HepG2 (cell line): ENCODE results near the gene RABGAP1L. TPM values are rescaled to one million over a fixed set of nuclear protein-coding genes. Genes with fewer than 3 reads are reported as not detected.
A peak's percentile ranks its signal among the peaks of the same experiment; 100 is the strongest.

ENCODE experiments used
- AKAP8 ChIP-seq: sonication (generic); formaldehyde crosslinking; IDR thresholded peaks from 2 replicates; pipeline ENCODE4 v1.5.1; 2020; ENCODE audit warnings: mild to moderate bottlenecking, missing genetic modification reagents
- CBX5 ChIP-seq: sonication (generic); formaldehyde crosslinking; IDR thresholded peaks from 2 replicates; pipeline ENCODE4 v1.4.0; 2020; ENCODE audit warnings: missing genetic modification reagents, borderline replicate concordance
- DMAP1 ChIP-seq: IDR thresholded peaks from 2 replicates; pipeline ENCODE4 v1.6.1; 2016
- FOXA1 ChIP-seq, 2 experiments: fragments of 450-650 bp in 1 of 2; sonication (generic) in 1 of 2; formaldehyde crosslinking in 1 of 2; IDR thresholded peaks; 2 replicates each; pipeline versions ENCODE4 v1.4.0 to v1.6.1; 2016 to 2020; ENCODE audit warnings: missing genetic modification reagents in 1 of 2
- JUNB ChIP-seq: sonication (generic); formaldehyde crosslinking; IDR thresholded peaks from 2 replicates; pipeline ENCODE4 v1.8.0; 2022; ENCODE audit warnings: missing genetic modification reagents, mild to moderate bottlenecking, borderline replicate concordance
- MIER2 ChIP-seq: IDR thresholded peaks from 2 replicates; pipeline ENCODE4 v1.6.1; 2016; ENCODE audit warnings: missing biosample characterization, missing genetic modification reagents
- NR2F6 ChIP-seq, 2 experiments: IDR thresholded peaks; 2 replicates each; pipeline ENCODE4 v1.6.1; 2016; ENCODE audit warnings: antibody characterized with exemption in 1 of 2, mild to moderate bottlenecking in 1 of 2
- ZBTB39 ChIP-seq: sonication (generic); formaldehyde crosslinking; IDR thresholded peaks from 2 replicates; pipeline ENCODE4 v1.5.0; 2020; ENCODE audit warnings: missing genetic modification reagents
- ZFP36L1 ChIP-seq: sonication (generic); formaldehyde crosslinking; IDR thresholded peaks from 2 replicates; pipeline ENCODE4 v1.8.0; 2022; ENCODE audit warnings: mild to moderate bottlenecking, missing genetic modification reagents, moderate library complexity
- ZFP91 ChIP-seq: sonication (generic); formaldehyde crosslinking; IDR thresholded peaks from 2 replicates; pipeline ENCODE4 v1.9.0; 2022; ENCODE audit warnings: missing genetic modification reagents, mild to moderate bottlenecking, borderline replicate concordance
- ZNF382 ChIP-seq: sonication (generic); formaldehyde crosslinking; IDR thresholded peaks from 2 replicates; pipeline ENCODE4 v1.5.0; 2020; ENCODE audit warnings: missing genetic modification reagents, mild to moderate bottlenecking, borderline replicate concordance
- ZNF446 ChIP-seq: sonication (generic); formaldehyde crosslinking; IDR thresholded peaks from 2 replicates; pipeline ENCODE4 v1.5.0; 2020; ENCODE audit warnings: mild to moderate bottlenecking, missing genetic modification reagents
- ZNF784 ChIP-seq: sonication (generic); formaldehyde crosslinking; IDR thresholded peaks from 2 replicates; pipeline ENCODE4 v1.5.1; 2020; ENCODE audit warnings: missing genetic modification reagents, mild to moderate bottlenecking, borderline replicate concordance
- polyA plus RNA-seq, 8 experiments: library from polyadenylated mRNA; depleted of rRNA in 3 of 8; stranded (reverse) in 7 of 8; unstranded in 1 of 8; fragments of >200 nt; fragmentation: Illumina TruSeq in 4 of 8; extraction: Trizol in 4 of 8; gene quantifications; 2 replicates each; pipeline versions ENCODE4 v1.2.1 to v1.2.3, GENCODE V29; 2011 to 2016; ENCODE audit warnings: low read depth in 4 of 8, missing spikeins in 1 of 8, mixed read lengths in 1 of 8; ENCODE audit not compliant: insufficient read depth in 1 of 8
- total RNA-seq, 5 experiments: library from RNA; depleted of rRNA; stranded (reverse); fragments of >200 nt; fragmentation: Illumina TruSeq; extraction: Trizol; gene quantifications; 2 replicates each; pipeline ENCODE4 v1.2.3, GENCODE V29; 2016; ENCODE audit warnings: low read depth in 1 of 5
- TF ChIP-seq, protein P1 (sequence below): sonication (generic); formaldehyde crosslinking; IDR thresholded peaks from 2 replicates; pipeline ENCODE4 v1.8.1; 2023; ENCODE audit warnings: mild to moderate bottlenecking, missing genetic modification reagents
- TF ChIP-seq, protein P2 (sequence below): sonication (generic); formaldehyde crosslinking; IDR thresholded peaks from 2 replicates; pipeline ENCODE4 v1.8.0; 2022; ENCODE audit warnings: missing genetic modification reagents, mild to moderate bottlenecking, borderline replicate concordance
- TF ChIP-seq, protein P3 (sequence below): sonication (generic); formaldehyde crosslinking; conservative IDR thresholded peaks from 2 replicates; pipeline ENCODE4 v1.4.0; 2020; ENCODE audit warnings: missing genetic modification reagents

Gene RABGAP1L
- total and polyA plus RNA-seq, 2 of the 13 experiments (the other 11 are each of a cell fraction or from before 2014, with no cell fraction given): 7.9 to 22.6 TPM

DNA sequence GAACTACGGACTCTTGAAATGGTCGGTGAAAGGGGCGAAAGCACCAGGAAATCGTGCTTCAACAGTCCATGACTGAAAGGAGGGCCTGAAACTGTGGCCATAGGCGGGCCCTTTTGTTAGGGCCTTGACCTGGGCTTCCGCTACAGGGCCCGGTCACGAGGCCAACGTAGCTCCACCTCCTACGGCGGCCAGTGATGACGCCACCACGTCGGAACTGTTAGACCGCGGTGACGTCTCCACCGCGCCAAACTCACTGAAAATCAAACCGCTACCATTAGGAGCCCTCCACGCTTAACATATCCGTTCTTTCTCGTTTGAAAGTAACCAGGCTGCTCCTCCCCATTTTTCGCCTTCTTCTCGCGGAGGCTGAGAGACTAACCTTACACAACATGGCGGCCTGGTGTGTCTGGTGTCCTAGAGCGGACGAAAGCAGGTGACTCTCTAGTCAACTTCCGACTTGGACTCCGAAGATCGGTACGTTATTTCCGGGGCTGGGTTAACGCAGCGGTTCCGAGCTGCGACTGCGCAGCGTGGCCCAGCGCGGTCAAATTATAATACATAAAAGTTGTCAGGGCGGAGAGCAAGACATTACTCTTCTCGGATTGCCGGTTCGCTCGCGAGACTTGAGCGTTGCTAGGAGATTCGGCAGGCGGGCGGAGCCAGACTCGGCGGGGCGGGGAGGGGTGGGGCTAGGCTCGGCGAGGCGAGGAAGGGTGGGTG, 840.1 kb downstream of the RABGAP1L start (continued):
- TF ChIP-seq, protein P1, sequence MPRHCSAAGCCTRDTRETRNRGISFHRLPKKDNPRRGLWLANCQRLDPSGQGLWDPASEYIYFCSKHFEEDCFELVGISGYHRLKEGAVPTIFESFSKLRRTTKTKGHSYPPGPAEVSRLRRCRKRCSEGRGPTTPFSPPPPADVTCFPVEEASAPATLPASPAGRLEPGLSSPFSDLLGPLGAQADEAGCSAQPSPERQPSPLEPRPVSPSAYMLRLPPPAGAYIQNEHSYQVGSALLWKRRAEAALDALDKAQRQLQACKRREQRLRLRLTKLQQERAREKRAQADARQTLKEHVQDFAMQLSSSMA (CRISPR knock-in tag): peak; percentile 62; the same call in 1 of the 2 replicates
- TF ChIP-seq, protein P2, sequence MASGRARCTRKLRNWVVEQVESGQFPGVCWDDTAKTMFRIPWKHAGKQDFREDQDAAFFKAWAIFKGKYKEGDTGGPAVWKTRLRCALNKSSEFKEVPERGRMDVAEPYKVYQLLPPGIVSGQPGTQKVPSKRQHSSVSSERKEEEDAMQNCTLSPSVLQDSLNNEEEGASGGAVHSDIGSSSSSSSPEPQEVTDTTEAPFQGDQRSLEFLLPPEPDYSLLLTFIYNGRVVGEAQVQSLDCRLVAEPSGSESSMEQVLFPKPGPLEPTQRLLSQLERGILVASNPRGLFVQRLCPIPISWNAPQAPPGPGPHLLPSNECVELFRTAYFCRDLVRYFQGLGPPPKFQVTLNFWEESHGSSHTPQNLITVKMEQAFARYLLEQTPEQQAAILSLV (CRISPR knock-in tag): 0 out of 2 replicates have a peak, but pooled peaks have one; percentile 21
- TF ChIP-seq ZFP36L1 (CRISPR knock-in tag) (no peak), AKAP8 (CRISPR knock-in tag) (0 out of 2 replicates have a peak, but pooled peaks have one; percentile 7), NR2F6 (IDR thresholded peaks at IDR 0.05) (peak; percentile 81), NR2F6 (CRISPR knock-in tag; IDR thresholded peaks at IDR 0.05) (peak; percentile 77), ZBTB39 (no peak), CBX5 (CRISPR knock-in tag) (peak; percentile 91), ZFP91 (CRISPR knock-in tag) (peak; percentile 74; the same call in 1 of the 2 replicates), ZNF446 (CRISPR knock-in tag) (peak; percentile 16; the same call in 1 of the 2 replicates), FOXA1 (IDR thresholded peaks at IDR 0.05) (no peak), FOXA1 (CRISPR knock-in tag; IDR thresholded peaks at IDR 0.05) (peak; percentile 35), ZNF784 (CRISPR knock-in tag) (peak; percentile 99), ZNF382 (CRISPR knock-in tag) (no peak), MIER2 (CRISPR knock-in tag) (peak; percentile 63), JUNB (no peak), DMAP1 (CRISPR knock-in tag) (peak; percentile 96)
- TF ChIP-seq, protein P3, sequence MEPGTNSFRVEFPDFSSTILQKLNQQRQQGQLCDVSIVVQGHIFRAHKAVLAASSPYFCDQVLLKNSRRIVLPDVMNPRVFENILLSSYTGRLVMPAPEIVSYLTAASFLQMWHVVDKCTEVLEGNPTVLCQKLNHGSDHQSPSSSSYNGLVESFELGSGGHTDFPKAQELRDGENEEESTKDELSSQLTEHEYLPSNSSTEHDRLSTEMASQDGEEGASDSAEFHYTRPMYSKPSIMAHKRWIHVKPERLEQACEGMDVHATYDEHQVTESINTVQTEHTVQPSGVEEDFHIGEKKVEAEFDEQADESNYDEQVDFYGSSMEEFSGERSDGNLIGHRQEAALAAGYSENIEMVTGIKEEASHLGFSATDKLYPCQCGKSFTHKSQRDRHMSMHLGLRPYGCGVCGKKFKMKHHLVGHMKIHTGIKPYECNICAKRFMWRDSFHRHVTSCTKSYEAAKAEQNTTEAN: peak; percentile 70; the same call in 1 of the 2 replicates
